Keratinocyte (primary cell): ENCODE measurements around the gene NR5A1. TPM values are rescaled to one million over a fixed set of nuclear protein-coding genes. Genes with fewer than 3 reads are reported as not detected.

ENCODE experiments used
- DNase-seq: peaks from one replicate; pipeline ENCODE4 v3.0.0-alpha.2; 2011; ENCODE audit warnings: low read depth, missing footprints, low spot score
- FAIRE-seq: peaks from 2 replicates; lab custom pipeline; 2011; peaks lifted over from hg19 to GRCh38; lab: Jason Lieb, UNC
- H2AFZ ChIP-seq: 2 replicates; pipeline ENCODE4 v1.6.0; 2012; ENCODE audit warnings: low read length, control low read depth, inconsistent platforms; ENCODE audit not compliant: control insufficient read depth
- H3K27ac ChIP-seq: 2 replicates; pipeline ENCODE4 v1.5.1; 2011; ENCODE audit warnings: low read length; ENCODE audit not compliant: control insufficient read depth, insufficient read depth
- H3K27me3 ChIP-seq: 3 replicates; pipeline ENCODE4 v1.6.0; 2011; ENCODE audit warnings: low read length; ENCODE audit not compliant: control insufficient read depth, insufficient read depth; ENCODE audit errors: extremely low read depth
- H3K36me3 ChIP-seq, 2 experiments: 2 replicates in 1 of 2; 3 replicates in 1 of 2; pipeline ENCODE4 v1.5.1; 2011; ENCODE audit warnings: low read length in 2 of 2, mild to moderate bottlenecking in 1 of 2; ENCODE audit not compliant: control insufficient read depth in 2 of 2, insufficient read depth in 2 of 2; ENCODE audit errors: extremely low read depth in 1 of 2
- H3K4me1 ChIP-seq: 3 replicates; pipeline ENCODE4 v1.5.1; 2011; ENCODE audit warnings: low read length; ENCODE audit not compliant: control insufficient read depth, insufficient read depth; ENCODE audit errors: extremely low read depth
- H3K4me2 ChIP-seq: 3 replicates; pipeline ENCODE4 v1.6.0; 2011; ENCODE audit warnings: low read depth, low read length; ENCODE audit not compliant: control insufficient read depth, insufficient read depth; ENCODE audit errors: extremely low read depth
- H3K4me3 ChIP-seq, 3 experiments: fragments of 200-600 bp in 1 of 3; sonication (generic) in 1 of 3; 2 replicates in 2 of 3; 3 replicates in 1 of 3; pipeline ENCODE4 v1.5.1; 2011 to 2016; ENCODE audit warnings: low read length in 3 of 3, mild to moderate bottlenecking in 3 of 3, control low read depth in 2 of 3, inconsistent platforms in 1 of 3, low read depth in 1 of 3, mixed read lengths in 1 of 3, mixed run types in 1 of 3, moderate library complexity in 1 of 3; ENCODE audit not compliant: control insufficient read depth in 2 of 3, insufficient read depth in 2 of 3; ENCODE audit errors: extremely low read depth in 1 of 3
- H3K79me2 ChIP-seq: 2 replicates; pipeline ENCODE4 v1.6.0; 2012; ENCODE audit warnings: low read length; ENCODE audit not compliant: control insufficient read depth, insufficient read depth
- H3K9ac ChIP-seq: 3 replicates; pipeline ENCODE4 v1.6.0; 2011; ENCODE audit warnings: low read length; ENCODE audit not compliant: control insufficient read depth, insufficient read depth; ENCODE audit errors: extremely low read depth
- H3K9me1 ChIP-seq: 3 replicates; pipeline ENCODE4 v1.6.0; 2011; ENCODE audit warnings: low read length; ENCODE audit not compliant: control insufficient read depth, insufficient read depth; ENCODE audit errors: extremely low read depth
- H3K9me3 ChIP-seq: 2 replicates; pipeline ENCODE4 v1.5.1; 2012; ENCODE audit warnings: low read depth, low read length; ENCODE audit not compliant: control insufficient read depth
- H4K20me1 ChIP-seq: 3 replicates; pipeline ENCODE4 v1.6.0; 2011; ENCODE audit warnings: low read length; ENCODE audit not compliant: control insufficient read depth, insufficient read depth; ENCODE audit errors: extremely low read depth
- CTCF ChIP-seq, 3 experiments: IDR thresholded peaks in 1 of 3; conservative IDR thresholded peaks in 1 of 3; optimal IDR thresholded peaks in 1 of 3; 2 replicates in 2 of 3; 3 replicates in 1 of 3; pipeline versions ENCODE3 to v1.5.1; 2011; ENCODE audit warnings: low read length in 3 of 3, mild to moderate bottlenecking in 3 of 3, moderate library complexity in 2 of 3, control low read depth in 1 of 3, inconsistent platforms in 1 of 3; ENCODE audit not compliant: insufficient read depth in 2 of 3; ENCODE audit errors: extremely low read depth in 1 of 3
- EZH2 ChIP-seq: IDR thresholded peaks from one replicate; pipeline ENCODE4 v1.6.1; 2012; ENCODE audit warnings: inconsistent platforms, mild to moderate bottlenecking, low read length, moderate library complexity
- dilution Hi-C: fragments of 300-500 bp; cut with MboI; formaldehyde crosslinking; loops from one replicate; pipeline ENCODE4 v1.7.0; 2020; ENCODE audit warnings: low sequenced_read_pairs; ENCODE audit not compliant: extremely low pct_ligation_motif_present
- polyA plus RNA-seq, 5 experiments: library from polyadenylated mRNA; depleted of rRNA in 3 of 5; stranded (reverse) in 3 of 5; stranded (forward) in 1 of 5; unstranded in 1 of 5; fragments of >200 nt; gene quantifications; 1 replicate in 1 of 5; 2 replicates in 3 of 5; 3 replicates in 1 of 5; pipeline versions ENCODE4 v1.2.1 to v1.2.3, GENCODE V29; 2011 to 2012; ENCODE audit warnings: missing spikeins in 2 of 5, low read depth in 1 of 5, low replicate concordance in 1 of 5

The NR5A1 gene
- polyA plus RNA-seq, 1 donor (not counting 4 experiments of a cell fraction or from before 2014, with no cell fraction given): not detected

GRCh38 chr9:124511426-124511840, 4.2 kb upstream of the NR5A1 start:
- DNase-seq: no peak
- H3K27me3 ChIP-seq: no peaks in the 10 kb centered on the region
- H3K27ac ChIP-seq: no peak overlapping the region
- H2AFZ ChIP-seq: no peak overlapping the region
- no peaks in the 10 kb centered on the region for H3K79me2 ChIP-seq
- no peak overlapping the region for H3K4me3 ChIP-seq
- no peaks in the 10 kb centered on the region for H3K9me1 ChIP-seq
- H3K36me3 ChIP-seq: no peaks in the 10 kb centered on the region
- H3K9ac ChIP-seq: no peak overlapping the region
- no peaks in the 10 kb centered on the region for H3K4me1 ChIP-seq
- H3K4me2 ChIP-seq: no peak overlapping the region
- TF ChIP-seq EZH2 (no peak), CTCF (optimal IDR thresholded peaks at IDR 0.05 in 1 of 3, IDR thresholded peaks at IDR 0.05 in 1 of 3, conservative IDR thresholded peaks at IDR 0.05 in 1 of 3; ENCODE audit: extremely low read depth in 1 of 3, insufficient read depth in 2 of 3, low read length in 3 of 3) (peak in 1 of 3 experiments; percentile 6)
- H4K20me1 ChIP-seq: no peaks in the 10 kb centered on the region
- no peak for FAIRE-seq
- dilution Hi-C loops: no loop called here
- no peaks in the 10 kb centered on the region for H3K9me3 ChIP-seq

- FAIRE-seq (no peak), DNase-seq (no peak)
- dilution Hi-C loops: no loop called here
Measured at GRCh38 chr9:124510650-124511425, 3.6 kb upstream of the NR5A1 start.

More at GRCh38 chr9:124510650-124511425, 3.6 kb upstream of the NR5A1 start:
- no peaks in the 10 kb centered on the region for H3K9me3 ChIP-seq
- no peaks in the 10 kb centered on the region for H3K9me1 ChIP-seq
- H3K4me2 ChIP-seq: no peak overlapping the region
- H3K4me1 ChIP-seq: peaks cover 4% of the 10 kb centered on the region
- H3K79me2 ChIP-seq: no peaks in the 10 kb centered on the region
- no peaks in the 10 kb centered on the region for H3K36me3 ChIP-seq
- TF ChIP-seq CTCF (optimal IDR thresholded peaks at IDR 0.05 in 1 of 3, IDR thresholded peaks at IDR 0.05 in 1 of 3, conservative IDR thresholded peaks at IDR 0.05 in 1 of 3; ENCODE audit: extremely low read depth in 1 of 3, insufficient read depth in 2 of 3, low read length in 3 of 3) (no peak), EZH2 (no peak)
- H4K20me1 ChIP-seq: no peaks in the 10 kb centered on the region
- H3K4me3 ChIP-seq: no peak overlapping the region
- H2AFZ ChIP-seq: no peak overlapping the region
- H3K9ac ChIP-seq: no peak overlapping the region
- H3K27me3 ChIP-seq: peaks cover 5% of the 10 kb centered on the region
- H3K27ac ChIP-seq: no peak overlapping the region
